Loucy (cell line): Measurements from ENCODE around the gene ZNF324B.
"Not testable (repeated sequence)": the region's sequence is repeated elsewhere in the genome, so short reads cannot be mapped to it uniquely, and the experiment has no call there.

Experiments
- H2AFZ ChIP-seq: fragments of 200-600 bp; sonication (generic); 2 replicates; pipeline ENCODE4 v1.6.0; 2016; ENCODE audit warnings: antibody characterized with exemption, mild to moderate bottlenecking, low read length, moderate library complexity
- H3F3A ChIP-seq: fragments of 200-600 bp; 2 replicates; pipeline ENCODE4 v1.6.0; 2016; ENCODE audit warnings: antibody characterized with exemption, low read depth, mild to moderate bottlenecking
- H3K27me3 ChIP-seq: fragments of 200-600 bp; sonication (generic); 2 replicates; pipeline ENCODE4 v1.6.1; 2014; ENCODE audit warnings: low read length, mild to moderate bottlenecking; ENCODE audit not compliant: insufficient read depth, poor library complexity, severe bottlenecking
- H3K36me3 ChIP-seq: fragments of 200-600 bp; sonication (generic); 2 replicates; pipeline ENCODE4 v1.6.1; 2016; ENCODE audit warnings: low read length; ENCODE audit not compliant: insufficient read depth
- H3K4me1 ChIP-seq: fragments of 200-600 bp; sonication (generic); 2 replicates; pipeline ENCODE4 v1.5.1; 2014; ENCODE audit warnings: low read length, mild to moderate bottlenecking; ENCODE audit not compliant: insufficient read depth, poor library complexity, severe bottlenecking
- H3K4me2 ChIP-seq: fragments of 200-600 bp; sonication (generic); 2 replicates; pipeline ENCODE4 v1.6.0; 2014; ENCODE audit warnings: antibody characterized with exemption, low read length, low read depth, mild to moderate bottlenecking; ENCODE audit not compliant: poor library complexity, severe bottlenecking
- H3K4me3 ChIP-seq: fragments of 200-600 bp; sonication (generic); 2 replicates; pipeline ENCODE4 v1.5.1; 2014; ENCODE audit warnings: low read length, mild to moderate bottlenecking, mixed read lengths; ENCODE audit not compliant: poor library complexity, severe bottlenecking
- H3K79me2 ChIP-seq: fragments of 200-600 bp; sonication (generic); 2 replicates; pipeline ENCODE4 v1.6.1; 2014; ENCODE audit warnings: low read length; ENCODE audit not compliant: insufficient read depth
- H3K9ac ChIP-seq: fragments of 200-600 bp; sonication (generic); 2 replicates; pipeline ENCODE4 v1.6.0; 2014; ENCODE audit warnings: mild to moderate bottlenecking, low read depth, low read length, moderate library complexity; ENCODE audit not compliant: poor library complexity, severe bottlenecking
- H3K9me2 ChIP-seq: fragments of 200-600 bp; sonication (generic); replicated peaks from 2 replicates; pipeline ENCODE4 v1.6.1; 2016; ENCODE audit warnings: low read depth, low read length, mixed read lengths
- H3K9me3 ChIP-seq: fragments of 200-600 bp; sonication (generic); 2 replicates; pipeline ENCODE4 v1.6.1; 2014; ENCODE audit warnings: mild to moderate bottlenecking, antibody characterized with exemption, low read length, low read depth; ENCODE audit not compliant: insufficient read depth
- H4K20me1 ChIP-seq: fragments of 200-600 bp; sonication (generic); 2 replicates; pipeline ENCODE4 v1.6.0; 2014; ENCODE audit warnings: antibody characterized with exemption, low read length, mild to moderate bottlenecking; ENCODE audit not compliant: insufficient read depth, poor library complexity, severe bottlenecking
- EZH2phosphoT487 ChIP-seq: fragments of 200-600 bp; IDR thresholded peaks from 2 replicates; pipeline ENCODE4 v1.6.1; 2018; ENCODE audit warnings: antibody characterized with exemption, mild to moderate bottlenecking, moderate library complexity, borderline replicate concordance
- TF ChIP-seq, protein P1 (sequence below): fragments of 200-600 bp; sonication (generic); conservative IDR thresholded peaks from 2 replicates; pipeline ENCODE4 v1.5.1; 2014; ENCODE audit warnings: mild to moderate bottlenecking, antibody characterized with exemption, low read length

ZNF324B gene

DNA sequence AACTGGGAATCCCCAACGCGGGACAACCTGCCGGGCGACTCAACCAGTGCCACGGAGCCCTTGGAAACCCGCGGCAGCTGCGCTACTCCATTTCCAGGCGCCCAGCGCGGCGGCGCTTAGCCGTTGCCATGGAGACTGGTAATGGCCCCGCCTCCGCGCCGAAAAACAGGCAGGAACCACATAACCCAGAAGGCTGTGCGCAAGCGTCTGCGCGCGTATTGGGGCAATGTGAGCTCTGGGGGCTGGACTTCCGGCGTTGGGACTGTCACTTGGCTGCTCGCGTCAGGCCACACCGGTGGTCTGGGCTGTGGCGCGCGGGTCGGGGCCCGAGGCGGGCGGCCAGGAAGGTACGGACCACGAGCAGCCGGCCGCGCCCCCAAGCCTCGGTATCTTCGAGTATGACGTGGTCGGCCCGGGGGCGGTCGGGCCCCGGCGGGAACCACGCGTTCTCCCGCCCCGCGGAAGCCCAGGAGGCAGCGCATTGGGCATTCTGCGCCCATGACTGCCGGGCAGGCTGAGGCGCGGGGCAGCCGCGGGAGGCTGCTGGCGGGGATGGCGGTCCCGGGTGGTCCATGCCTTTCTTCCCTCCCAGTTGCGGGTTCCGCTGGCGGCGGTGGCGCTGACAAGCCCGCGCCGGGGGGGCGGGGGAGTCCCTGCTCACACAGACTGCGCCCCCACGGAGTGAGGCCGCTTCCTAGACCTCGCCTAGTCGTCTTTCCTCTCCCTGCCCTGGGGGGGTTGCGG, at the start of gene ZNF324B:
Gene ZNF324B (plus strand): TSS at position 265 of the 744 bp plus-strand sequence. CDS start 2,080 bp downstream, outside the sequence.
- Histone ChIP-seq H3K4me2 (peak within 1 kb of the TSS; percentile 90), H3K4me3 (peak within 1 kb of the TSS; percentile 82), H3K9ac (peak within 1 kb of the TSS; percentile 75), H2AFZ (peak within 1 kb of the TSS; percentile 83), H3K27me3 (no peaks in the 10 kb centered on the region), H3K9me3 (peaks cover 6% of the 10 kb centered on the region; the same call in 1 of the 2 replicates), H4K20me1 (no peaks in the 10 kb centered on the region), H3K79me2 (no peaks in the 10 kb centered on the region), H3K36me3 (no peaks in the 10 kb centered on the region), H3K4me1 (peaks cover 14% of the 10 kb centered on the region), H3F3A (no peaks in the 10 kb centered on the region), H3K9me2 (no peaks in the 10 kb centered on the region)
- TF ChIP-seq EZH2phosphoT487: no peak
- TF ChIP-seq, protein P1, sequence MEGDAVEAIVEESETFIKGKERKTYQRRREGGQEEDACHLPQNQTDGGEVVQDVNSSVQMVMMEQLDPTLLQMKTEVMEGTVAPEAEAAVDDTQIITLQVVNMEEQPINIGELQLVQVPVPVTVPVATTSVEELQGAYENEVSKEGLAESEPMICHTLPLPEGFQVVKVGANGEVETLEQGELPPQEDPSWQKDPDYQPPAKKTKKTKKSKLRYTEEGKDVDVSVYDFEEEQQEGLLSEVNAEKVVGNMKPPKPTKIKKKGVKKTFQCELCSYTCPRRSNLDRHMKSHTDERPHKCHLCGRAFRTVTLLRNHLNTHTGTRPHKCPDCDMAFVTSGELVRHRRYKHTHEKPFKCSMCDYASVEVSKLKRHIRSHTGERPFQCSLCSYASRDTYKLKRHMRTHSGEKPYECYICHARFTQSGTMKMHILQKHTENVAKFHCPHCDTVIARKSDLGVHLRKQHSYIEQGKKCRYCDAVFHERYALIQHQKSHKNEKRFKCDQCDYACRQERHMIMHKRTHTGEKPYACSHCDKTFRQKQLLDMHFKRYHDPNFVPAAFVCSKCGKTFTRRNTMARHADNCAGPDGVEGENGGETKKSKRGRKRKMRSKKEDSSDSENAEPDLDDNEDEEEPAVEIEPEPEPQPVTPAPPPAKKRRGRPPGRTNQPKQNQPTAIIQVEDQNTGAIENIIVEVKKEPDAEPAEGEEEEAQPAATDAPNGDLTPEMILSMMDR: no peak

DNA sequence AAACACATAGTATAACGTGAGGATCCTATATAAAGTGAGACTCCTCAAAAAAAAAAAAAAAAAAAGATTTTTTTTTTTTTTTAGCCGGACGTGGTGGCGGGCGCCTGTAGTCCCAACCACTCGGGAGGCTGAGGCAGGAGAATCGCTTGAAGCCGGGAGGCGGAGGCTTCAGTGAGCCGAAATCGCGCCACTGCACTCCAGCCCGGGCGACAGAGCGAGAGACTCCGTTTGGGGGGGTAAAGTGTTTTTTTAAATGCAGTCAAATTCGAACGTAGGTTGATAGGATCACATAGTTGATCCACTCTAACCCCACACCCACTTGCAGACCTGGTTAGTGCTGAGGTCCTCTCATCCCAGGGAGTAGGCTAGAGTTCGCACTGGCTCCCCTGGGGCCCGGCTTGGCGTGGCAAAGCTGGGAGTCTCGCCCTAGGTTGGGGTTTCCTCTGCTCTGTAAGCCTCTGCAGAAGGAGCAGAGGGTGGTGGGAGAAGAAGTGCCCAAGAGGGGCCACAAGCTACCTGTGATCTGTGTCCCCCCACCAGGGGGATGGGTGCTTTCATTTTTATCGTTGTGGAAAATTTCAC, 49.5 kb upstream of the ZNF324B start:
- Histone ChIP-seq H3K4me2 (peak overlapping the region; percentile 69), H3K9me2 (no peaks in the 10 kb centered on the region), H3K27me3 (no peaks in the 10 kb centered on the region), H4K20me1 (no peaks in the 10 kb centered on the region), H3K36me3 (no peaks in the 10 kb centered on the region), H3K79me2 (no peaks in the 10 kb centered on the region), H3K9ac (peak overlapping the region; percentile 52), H3K4me3 (peak overlapping the region; percentile 74), H3F3A (peaks cover 6% of the 10 kb centered on the region; the same call in 1 of the 2 replicates), H3K4me1 (peaks cover 17% of the 10 kb centered on the region), H2AFZ (peak overlapping the region; percentile 80; the same call in 1 of the 2 replicates), H3K9me3 (no peaks in the 10 kb centered on the region)
- TF ChIP-seq, protein P1: no peak
- no peak for TF ChIP-seq EZH2phosphoT487

DNA sequence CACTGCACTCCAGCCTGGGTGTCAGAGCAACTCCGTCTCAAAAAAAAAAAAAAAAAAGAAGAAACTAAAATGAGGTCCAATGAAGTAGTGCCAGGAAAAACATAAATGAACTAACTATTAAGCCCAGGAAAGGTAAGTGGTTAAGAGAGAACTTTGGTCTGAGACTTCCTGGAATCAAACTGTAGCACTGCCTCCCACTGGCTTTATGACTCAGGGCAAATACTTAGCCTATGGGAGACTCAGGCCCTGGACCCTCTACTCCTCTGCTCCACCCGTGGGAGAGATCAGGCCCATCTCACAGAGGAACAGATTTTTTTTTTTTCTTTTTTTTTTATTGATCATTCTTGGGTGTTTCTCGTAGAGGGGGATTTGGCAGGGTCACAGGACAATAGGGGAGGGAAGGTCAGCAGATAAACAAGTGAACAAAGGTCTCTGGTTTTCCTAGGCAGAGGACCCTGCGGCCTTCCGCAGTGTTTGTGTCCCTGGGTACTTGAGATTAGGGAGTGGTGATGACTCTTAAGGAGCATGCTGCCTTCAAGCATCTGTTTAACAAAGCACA, 47.4 kb upstream of the ZNF324B start:
- not testable (repeated sequence) for H3K27me3 ChIP-seq, H3K9me3 ChIP-seq, H3K36me3 ChIP-seq, H4K20me1 ChIP-seq, H3K9ac ChIP-seq, H3F3A ChIP-seq, H2AFZ ChIP-seq, H3K79me2 ChIP-seq, H3K4me3 ChIP-seq, H3K9me2 ChIP-seq
- TF ChIP-seq, protein P1: peak; percentile 18; the same call in 1 of the 2 replicates
- peaks cover 24% of the 10 kb centered on the region for H3K4me1 ChIP-seq
- H3K4me2 ChIP-seq: peak overlapping the region; percentile 19
